C1 segment of cervical spinal cord (tissue), 14 donors: ENCODE data around the gene PRMT7.

ENCODE experiments used
- DNase-seq, 14 donors: peaks; one replicate each; lab custom pipeline; 2025; lab: John Stamatoyannopoulos, UW

The PRMT7 gene

GRCh38 chr16:68310774-68311511, at the start of gene PRMT7, which contains the start of gene SLC7A6OS:
Gene PRMT7 (plus strand): TSS chr16:68311019. CDS start chr16:68315980, 4,961 bp downstream.
Gene SLC7A6OS (minus strand): TSS chr16:68310946. CDS start chr16:68310926, 20 bp downstream.
- DNase-seq: peak; percentile 47 to 92 (median 86)

DNA sequence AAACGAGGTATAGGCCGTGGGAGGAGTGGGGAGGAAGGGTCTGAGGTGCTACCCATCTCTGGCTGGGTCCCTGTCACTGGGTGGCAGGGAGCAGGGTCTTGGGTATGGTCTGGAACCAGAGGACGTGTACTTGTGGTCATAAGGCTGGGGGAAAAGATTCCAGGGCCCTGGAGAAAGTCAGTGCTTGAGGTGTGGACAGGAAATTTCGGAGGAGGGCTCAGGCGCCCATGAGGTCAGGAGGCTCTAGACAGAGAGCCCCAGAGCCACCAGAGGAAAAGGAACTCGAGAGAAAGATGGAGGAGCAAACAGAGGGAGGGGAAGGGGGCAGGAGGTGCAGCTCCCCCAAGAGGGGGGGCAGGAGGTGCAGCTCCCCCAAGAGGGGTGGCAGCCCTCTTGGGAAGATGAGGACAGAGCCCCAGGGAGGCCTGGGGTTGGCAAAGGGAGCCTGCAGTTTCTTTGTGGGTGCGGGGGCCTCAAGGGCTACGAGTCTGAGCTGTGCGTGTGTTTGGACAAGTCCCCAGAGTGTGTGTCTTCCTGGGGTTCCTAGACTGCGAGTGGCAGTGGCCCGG, 47.2 kb upstream of the PRMT7 start:
- DNase-seq: peak in 1 of 14 donors; percentile 35

DNA sequence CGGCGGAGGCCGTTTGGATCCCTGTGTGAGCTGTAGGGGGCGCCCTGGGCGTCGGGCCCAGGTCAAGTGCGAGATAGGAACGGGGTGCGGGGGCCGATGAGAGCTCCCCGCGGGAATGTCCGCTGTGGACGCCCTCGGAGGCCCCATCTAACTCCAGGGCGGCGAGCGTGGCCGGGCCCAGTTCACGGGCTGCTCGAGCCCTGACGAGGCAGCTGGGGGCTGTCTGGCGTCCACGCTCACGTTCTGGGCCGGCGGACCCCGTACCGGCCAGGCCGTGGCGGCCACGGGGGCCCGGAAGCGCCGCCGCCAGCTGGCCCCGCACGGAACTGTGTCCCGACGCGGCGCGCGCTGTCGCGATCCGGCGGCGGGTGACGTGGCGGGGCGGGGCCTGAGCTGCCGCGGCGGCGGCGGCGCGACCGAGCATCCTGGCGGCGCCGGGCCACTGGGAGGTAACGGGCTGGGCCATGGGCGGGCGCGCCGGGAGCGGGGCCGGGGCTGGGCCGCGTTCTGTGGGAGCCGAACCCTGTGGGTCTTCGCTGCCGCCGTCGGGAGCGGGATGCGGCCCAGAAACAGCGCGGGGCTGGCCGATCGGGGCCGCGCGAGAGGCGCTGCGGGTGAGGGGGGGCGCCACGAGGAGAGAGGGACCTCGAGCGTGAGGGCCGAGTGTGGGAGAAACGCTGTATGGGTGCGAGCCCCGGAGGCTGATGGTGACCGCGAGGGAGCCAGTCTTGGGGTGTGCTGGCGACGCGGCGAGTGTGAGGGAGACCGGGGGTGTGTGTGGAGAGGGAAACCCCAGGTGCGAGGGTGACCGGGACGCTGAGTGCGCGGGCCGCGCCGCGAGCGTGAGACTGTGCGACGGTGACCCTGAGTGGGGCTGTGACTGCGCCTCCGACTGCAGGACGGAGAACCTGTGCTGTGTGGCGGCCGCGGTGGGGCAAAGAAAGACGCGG, 46.4 kb upstream of the PRMT7 start, which contains the start of gene SLC7A6:
Gene SLC7A6, plus strand, starts transcription at position 399 of the 950 bp plus-strand sequence. CDS start 10,201 bp downstream, outside the sequence.
- DNase-seq: peak in 12 of 14 donors; percentile 18 to 72 (median 59)

DNA sequence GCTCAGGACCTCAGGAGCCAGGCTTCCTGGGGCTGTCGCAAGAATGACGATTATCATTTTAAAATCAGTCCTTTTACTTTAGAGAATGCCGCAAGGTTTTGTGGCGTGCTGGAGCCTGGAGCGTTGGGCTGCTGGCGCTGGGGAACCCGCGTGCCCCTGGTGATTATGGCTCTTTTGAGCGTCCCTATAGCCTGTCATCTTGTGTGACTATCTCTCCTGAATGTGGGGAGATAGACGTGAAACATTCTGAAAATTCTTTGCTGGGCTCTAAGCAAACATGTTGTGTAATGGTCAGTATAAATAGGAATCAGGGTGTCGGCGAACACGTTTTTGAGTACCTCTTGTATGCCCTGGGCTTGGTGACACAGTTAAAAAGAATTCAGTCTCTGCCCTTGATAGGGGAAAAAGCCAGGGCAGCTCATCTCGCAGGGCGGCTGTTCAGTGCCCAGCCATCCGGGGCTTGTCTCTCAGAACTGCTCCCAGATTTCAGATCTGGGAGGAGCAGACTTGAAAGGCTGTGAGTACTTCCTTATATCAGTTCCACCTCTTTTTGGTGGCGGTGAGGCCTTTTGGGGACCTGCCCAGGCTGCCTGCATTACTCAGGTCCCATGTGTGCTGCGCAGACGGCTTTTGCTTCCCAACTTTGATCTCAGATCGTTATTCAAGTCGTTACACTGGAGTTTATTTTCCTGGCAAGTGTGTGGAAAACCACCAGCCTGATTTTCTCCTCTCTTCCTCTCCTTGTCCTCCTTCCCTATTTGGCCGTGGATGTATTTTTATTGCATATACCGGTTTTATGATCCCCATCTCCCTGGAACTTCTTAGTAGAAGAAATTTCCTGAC, 45.5 kb upstream of the PRMT7 start:
- peak in 8 of 14 donors; percentile 10 to 46 (median 24) for DNase-seq

GRCh38 chr16:68267612-68268405, 43.0 kb upstream of the PRMT7 start:
- DNase-seq: no peak

- DNase-seq: no peak
These were observed 41.0 kb upstream of the PRMT7 start for GRCh38 chr16:68269793-68270192.

GRCh38 chr16:68270353-68270752, 40.5 kb upstream of the PRMT7 start:
- no peak for DNase-seq

GRCh38 chr16:68272507-68273209, 38.2 kb upstream of the PRMT7 start:
- DNase-seq: no peak

DNA sequence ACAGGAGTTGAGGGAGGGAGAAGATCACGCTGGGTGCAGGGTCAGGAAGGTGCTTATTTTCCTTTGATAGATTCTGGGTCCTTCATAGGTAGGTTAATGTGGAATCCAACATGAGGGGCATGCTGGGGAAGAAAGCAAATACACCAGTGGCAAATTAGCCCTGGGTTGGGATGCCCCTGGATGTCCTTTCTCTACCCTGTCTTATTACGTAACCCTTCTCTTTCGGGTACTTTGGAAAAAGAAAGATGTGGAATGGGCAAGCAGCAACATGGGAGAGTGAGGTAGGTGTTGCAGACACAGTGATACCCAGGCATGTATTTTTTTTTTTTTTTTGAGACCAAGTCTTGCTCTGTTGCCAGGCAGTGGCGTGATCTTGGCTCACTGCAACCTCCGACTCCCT, 37.4 kb upstream of the PRMT7 start:
- no peak for DNase-seq

DNA sequence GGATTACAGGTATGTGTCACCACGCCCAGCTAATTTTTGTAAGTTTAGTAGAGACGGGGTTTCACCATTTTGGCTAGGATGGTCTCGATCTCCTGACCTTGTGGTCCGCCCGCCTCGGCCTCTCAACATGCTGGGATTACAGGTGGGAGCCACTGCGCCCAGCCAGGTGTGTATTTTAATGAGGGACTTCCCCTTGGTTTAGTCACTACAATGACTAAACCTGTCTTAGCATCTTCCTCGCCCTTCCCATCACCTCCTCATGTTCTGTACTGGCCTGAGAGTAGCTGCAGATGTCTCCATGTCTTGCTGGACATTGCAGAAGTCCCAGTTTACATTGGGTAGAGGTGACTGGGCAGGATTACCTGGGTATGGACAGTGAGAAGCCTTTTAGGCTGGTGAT, 36.9 kb upstream of the PRMT7 start:
- no peak for DNase-seq

- DNase-seq: no peak
These were observed 36.4 kb upstream of the PRMT7 start for GRCh38 chr16:68274441-68274840.

GRCh38 chr16:68275611-68276191, 35.1 kb upstream of the PRMT7 start:
- DNase-seq: no peak

DNA sequence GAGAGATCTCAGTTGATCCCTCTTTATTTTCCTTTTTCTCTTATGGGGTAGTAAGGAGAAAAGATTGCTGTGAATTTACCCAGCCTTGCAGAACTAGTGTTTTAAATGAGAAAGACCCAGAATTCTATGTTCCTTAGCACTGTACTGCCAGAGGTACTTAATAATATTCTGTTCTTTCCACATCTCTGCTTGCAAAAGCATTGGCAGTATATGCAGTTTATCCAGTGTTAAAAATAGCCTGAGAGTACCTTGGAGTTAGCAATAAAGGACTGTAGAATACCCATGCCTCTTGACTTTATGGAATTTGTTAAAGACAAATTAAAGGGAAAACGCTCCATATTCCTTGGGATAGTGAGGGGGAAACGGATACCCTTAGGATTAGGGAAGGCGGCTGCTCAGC, 34.6 kb upstream of the PRMT7 start:
- no peak for DNase-seq

GRCh38 chr16:68279726-68280558, 30.9 kb upstream of the PRMT7 start:
- no peak for DNase-seq

DNA sequence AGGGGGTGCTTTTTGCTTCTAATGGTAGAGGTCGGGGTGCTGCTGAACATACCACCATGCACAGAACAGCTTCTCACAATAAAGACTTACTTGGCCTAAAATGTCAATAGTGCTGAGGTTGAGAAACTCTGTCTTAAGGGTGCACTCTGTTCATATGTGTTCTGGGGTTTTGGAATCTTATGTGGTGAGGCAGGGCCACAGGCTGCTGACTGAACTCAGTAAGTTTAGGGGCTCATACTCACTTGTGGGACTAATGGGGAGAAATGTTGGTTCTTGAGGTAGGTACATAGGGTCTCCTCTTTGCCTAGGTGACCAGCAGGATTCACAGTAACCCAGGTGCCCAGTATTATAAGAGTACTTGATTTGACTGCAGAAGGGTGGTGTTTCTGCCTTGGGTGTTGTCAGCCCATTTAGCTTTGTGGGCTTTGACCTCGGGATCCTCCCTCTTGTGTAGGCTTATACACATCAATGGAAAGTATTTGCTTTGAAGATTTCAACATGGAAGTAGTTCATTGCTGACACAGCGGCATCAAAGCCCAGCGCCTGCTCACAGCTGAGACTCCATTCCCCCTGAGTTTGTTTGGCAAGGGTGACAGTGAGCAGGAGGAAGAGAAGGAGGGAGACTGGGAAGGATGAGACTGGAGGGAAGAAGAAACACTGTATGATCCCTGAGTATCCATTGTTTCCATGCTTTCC, 29.3 kb upstream of the PRMT7 start:
- DNase-seq: no peak

DNA sequence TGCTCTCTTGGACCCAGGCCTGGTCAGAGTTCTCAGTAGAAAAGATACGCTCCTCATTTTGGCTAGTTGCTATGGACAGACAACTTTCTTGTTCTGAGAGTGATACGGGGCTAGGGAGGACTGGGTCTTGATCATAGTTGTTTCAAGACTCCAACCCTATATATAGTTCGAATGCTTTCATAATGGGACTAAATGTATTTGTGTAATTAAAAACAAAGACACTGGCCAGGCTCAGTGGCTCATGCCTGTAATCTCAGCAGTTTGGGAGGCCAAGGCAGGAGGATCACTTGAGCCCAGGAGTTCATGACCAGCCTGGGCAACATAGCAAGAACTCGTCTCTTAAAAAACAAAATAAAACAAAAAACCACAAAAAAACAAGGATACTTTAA, 28.8 kb upstream of the PRMT7 start:
- DNase-seq: no peak

- DNase-seq: no peak
These were observed 27.5 kb upstream of the PRMT7 start for GRCh38 chr16:68283346-68283745.
